ENCODE measurements around the gene GALNT2.

GALNT2 gene

GRCh38 chr1:230186874-230187273 is 119.8 kb downstream of the GALNT2 start:
- H3K36me3 ChIP-seq (ENCODE audit: control insufficient read depth, insufficient read depth, low read length): no peaks in the 10 kb centered on the region
- no peak for TF ChIP-seq CTCF (IDR thresholded peaks at IDR 0.05)
- no peaks in the 10 kb centered on the region for H3K79me2 ChIP-seq
- H3K9me3 ChIP-seq (ENCODE audit: control insufficient read depth, low read length): no peaks in the 10 kb centered on the region
- no peak overlapping the region for H3K4me3 ChIP-seq (ENCODE audit: low read depth, low read length)
- no peak overlapping the region for H3K9ac ChIP-seq
- H3K27me3 ChIP-seq (ENCODE audit: control insufficient read depth, insufficient read depth, low read length): no peaks in the 10 kb centered on the region
- no peak overlapping the region for H3K27ac ChIP-seq
- no peaks in the 10 kb centered on the region for H3K4me1 ChIP-seq
- no peak overlapping the region for H3K4me2 ChIP-seq (ENCODE audit: low read length)
- H2AFZ ChIP-seq: no peak overlapping the region

GRCh38 chr1:230187290-230187689 is 120.3 kb downstream of the GALNT2 start:
- Histone ChIP-seq H3K27me3 (ENCODE audit: control insufficient read depth, insufficient read depth, low read length) (no peaks in the 10 kb centered on the region), H3K4me1 (no peaks in the 10 kb centered on the region), H3K4me3 (ENCODE audit: low read depth, low read length) (no peak overlapping the region), H3K79me2 (no peaks in the 10 kb centered on the region), H3K9me3 (ENCODE audit: control insufficient read depth, low read length) (no peaks in the 10 kb centered on the region), H3K4me2 (ENCODE audit: low read length) (no peak overlapping the region), H3K27ac (no peak overlapping the region), H3K9ac (no peak overlapping the region), H3K36me3 (ENCODE audit: control insufficient read depth, insufficient read depth, low read length) (no peaks in the 10 kb centered on the region), H2AFZ (no peak overlapping the region)
- no peak for TF ChIP-seq CTCF (IDR thresholded peaks at IDR 0.05)

GRCh38 chr1:230188826-230189225 is 121.8 kb downstream of the GALNT2 start:
- no peaks in the 10 kb centered on the region for H3K36me3 ChIP-seq (ENCODE audit: control insufficient read depth, insufficient read depth, low read length)

GRCh38 chr1:230189341-230189740 is 122.3 kb downstream of the GALNT2 start:
- Histone ChIP-seq H3K27ac (no peak overlapping the region), H3K79me2 (peaks cover 3% of the 10 kb centered on the region), H3K27me3 (ENCODE audit: control insufficient read depth, insufficient read depth, low read length) (no peaks in the 10 kb centered on the region), H3K4me2 (ENCODE audit: low read length) (no peak overlapping the region), H3K9me3 (ENCODE audit: control insufficient read depth, low read length) (no peaks in the 10 kb centered on the region), H3K4me3 (ENCODE audit: low read depth, low read length) (no peak overlapping the region), H3K36me3 (ENCODE audit: control insufficient read depth, insufficient read depth, low read length) (no peaks in the 10 kb centered on the region), H3K9ac (no peak overlapping the region), H3K4me1 (no peaks in the 10 kb centered on the region), H2AFZ (no peak overlapping the region)
- no peak for TF ChIP-seq CTCF (IDR thresholded peaks at IDR 0.05)

More at GRCh38 chr1:230188826-230189225, 121.8 kb downstream of the GALNT2 start:
- Histone ChIP-seq H3K27ac (no peak overlapping the region), H3K27me3 (ENCODE audit: control insufficient read depth, insufficient read depth, low read length) (no peaks in the 10 kb centered on the region), H3K4me1 (no peaks in the 10 kb centered on the region), H3K9me3 (ENCODE audit: control insufficient read depth, low read length) (no peaks in the 10 kb centered on the region), H2AFZ (no peak overlapping the region), H3K4me2 (ENCODE audit: low read length) (no peak overlapping the region), H3K4me3 (ENCODE audit: low read depth, low read length) (no peak overlapping the region), H3K9ac (no peak overlapping the region), H3K79me2 (peaks cover 2% of the 10 kb centered on the region)
- TF ChIP-seq CTCF (IDR thresholded peaks at IDR 0.05): no peak

- Histone ChIP-seq H3K4me2 (ENCODE audit: low read length) (no peak overlapping the region), H3K36me3 (ENCODE audit: control insufficient read depth, insufficient read depth, low read length) (no peaks in the 10 kb centered on the region), H3K79me2 (peaks cover 3% of the 10 kb centered on the region), H3K27me3 (ENCODE audit: control insufficient read depth, insufficient read depth, low read length) (no peaks in the 10 kb centered on the region), H3K9ac (no peak overlapping the region), H3K4me1 (no peaks in the 10 kb centered on the region), H3K27ac (no peak overlapping the region), H3K9me3 (ENCODE audit: control insufficient read depth, low read length) (no peaks in the 10 kb centered on the region), H2AFZ (no peak overlapping the region), H3K4me3 (ENCODE audit: low read depth, low read length) (no peak overlapping the region)
- TF ChIP-seq CTCF (IDR thresholded peaks at IDR 0.05): no peak
Measured at GRCh38 chr1:230189824-230190223, 122.8 kb downstream of the GALNT2 start.

Data from parathyroid adenoma (tissue), 2 donors.